Cardiac septum (tissue), 1 donor: ENCODE data around the gene PRRC2A. TPM values are rescaled to one million over a fixed set of nuclear protein-coding genes. Genes with fewer than 3 reads are reported as not detected.

Source experiments
- DNase-seq: peaks from one replicate; pipeline ENCODE4 v3.0.0-alpha.2; 2020; ENCODE audit warnings: low spot score
- intact Hi-C: fragments of 100-400 bp; cut with DNase I; formaldehyde crosslinking; loops from one replicate; pipeline ENCODE4 v1.14.0; 2022
- microRNA-seq: library from miRNA; unstranded; fragments of <30 nt; microRNA quantifications from one replicate; pipeline ENCODE4 v1.2.0, GENCODE V29; 2020
- total RNA-seq: library from RNA; stranded (reverse); fragmentation: NEBNext Ultra II Directional; extraction: Animal tissue kit (Norgen Biotek cat#: 25700); gene quantifications from one replicate; pipeline ENCODE4 v1.2.1, GENCODE V29; 2021
- donor health status: DM: no; HTN: no; CAD: no.

The PRRC2A gene
- total RNA-seq, 1 donor from 2014 or later, result 125 TPM

- intact Hi-C loops, result loop anchor here (10.0 kb wide), 1 partner anchor 177 kb away; the partner anchor contains the start of gene NEU1
- no peak for DNase-seq
Observed at GRCh38 chr6:31687321-31687720, 66.8 kb downstream of the PRRC2A start.

Small RNA genes lying within 50 kb of the gene (microRNA-seq; reads per million reads assigned to microRNA genes)
- not detected for gene MIR6832

Other genes starting within 250 kb of the PRRC2A start
- 12.7 TPM for gene MICA, start 217.1 kb upstream of the PRRC2A start, total RNA-seq
- gene MICB, start 122.6 kb upstream of the PRRC2A start, total RNA-seq, result 1.9 TPM
- gene MCCD1, start 91.8 kb upstream of the PRRC2A start, total RNA-seq, result not detected
- gene DDX39B, start 78.7 kb upstream of the PRRC2A start, total RNA-seq, result 201 TPM
- 2.6 TPM for gene ATP6V1G2, start 74.1 kb upstream of the PRRC2A start, total RNA-seq
- gene NFKBIL1, start 73.1 kb upstream of the PRRC2A start, total RNA-seq, result 9.5 TPM
- gene LTA, start 48.4 kb upstream of the PRRC2A start, total RNA-seq, result not detected
- 0.38 TPM for gene TNF, start 45.1 kb upstream of the PRRC2A start, total RNA-seq
- gene LTB, start 38.3 kb upstream of the PRRC2A start, total RNA-seq, result 0.86 TPM
- 5.4 TPM for gene LST1, start 34.4 kb upstream of the PRRC2A start, total RNA-seq
- gene NCR3, start 27.7 kb upstream of the PRRC2A start, total RNA-seq, result not detected
- gene AIF1, start 5.5 kb upstream of the PRRC2A start, total RNA-seq, result 10.3 TPM
- gene BAG6, start 31.9 kb downstream of the PRRC2A start, total RNA-seq, result 270 TPM
- 1.4 TPM for gene APOM, start 35.2 kb downstream of the PRRC2A start, total RNA-seq
- 17.7 TPM for gene C6orf47, start 40.1 kb downstream of the PRRC2A start, total RNA-seq
- 13.6 TPM for gene GPANK1, start 44.3 kb downstream of the PRRC2A start, total RNA-seq
- 96.3 TPM for gene CSNK2B, start 45.4 kb downstream of the PRRC2A start, total RNA-seq
- gene LY6G5B, start 49.3 kb downstream of the PRRC2A start, total RNA-seq, result 6.5 TPM
- gene LY6G5C, start 60.4 kb downstream of the PRRC2A start, total RNA-seq, result 2.9 TPM
- gene ABHD16A, start 82.6 kb downstream of the PRRC2A start, total RNA-seq, result 26.9 TPM
- gene LY6G6F, start 86.2 kb downstream of the PRRC2A start, total RNA-seq, result not detected
- gene LY6G6D, start 94.6 kb downstream of the PRRC2A start, total RNA-seq, result not detected
- not detected for gene LY6G6C, start 101.0 kb downstream of the PRRC2A start, total RNA-seq
- gene MPIG6B, start 102.7 kb downstream of the PRRC2A start, total RNA-seq, result 0.24 TPM
- 69.9 TPM for gene DDAH2, start 108.6 kb downstream of the PRRC2A start, total RNA-seq
- gene CLIC1, start 115.8 kb downstream of the PRRC2A start, total RNA-seq, result 131 TPM
- 1.7 TPM for gene MSH5, start 119.3 kb downstream of the PRRC2A start, total RNA-seq
- gene SAPCD1, start 141.9 kb downstream of the PRRC2A start, total RNA-seq, result 0.86 TPM
- gene VWA7, start 156.6 kb downstream of the PRRC2A start, total RNA-seq, result 21.5 TPM
- gene VARS1, start 175.0 kb downstream of the PRRC2A start, total RNA-seq, result 35.0 TPM
- gene LSM2, start 186.3 kb downstream of the PRRC2A start, total RNA-seq, result 24.0 TPM
- 2.4 TPM for gene HSPA1L, start 194.6 kb downstream of the PRRC2A start, total RNA-seq
- gene HSPA1A, start 194.8 kb downstream of the PRRC2A start, total RNA-seq, result 296 TPM
- gene HSPA1B, start 207.0 kb downstream of the PRRC2A start, total RNA-seq, result 221 TPM
- gene NEU1, start 242.1 kb downstream of the PRRC2A start, total RNA-seq, result 19.4 TPM